GM19023 (cell line): Measurements from ENCODE around the gene SH2D2A.

Experiments used
- ATAC-seq: cut with Tn5 transposase; IDR thresholded peaks from one replicate; pipeline ENCODE4 v1.9.1; 2021; ENCODE audit warnings: mild to moderate bottlenecking, moderate library complexity; ENCODE audit not compliant: unreplicated experiment

SH2D2A gene

DNA sequence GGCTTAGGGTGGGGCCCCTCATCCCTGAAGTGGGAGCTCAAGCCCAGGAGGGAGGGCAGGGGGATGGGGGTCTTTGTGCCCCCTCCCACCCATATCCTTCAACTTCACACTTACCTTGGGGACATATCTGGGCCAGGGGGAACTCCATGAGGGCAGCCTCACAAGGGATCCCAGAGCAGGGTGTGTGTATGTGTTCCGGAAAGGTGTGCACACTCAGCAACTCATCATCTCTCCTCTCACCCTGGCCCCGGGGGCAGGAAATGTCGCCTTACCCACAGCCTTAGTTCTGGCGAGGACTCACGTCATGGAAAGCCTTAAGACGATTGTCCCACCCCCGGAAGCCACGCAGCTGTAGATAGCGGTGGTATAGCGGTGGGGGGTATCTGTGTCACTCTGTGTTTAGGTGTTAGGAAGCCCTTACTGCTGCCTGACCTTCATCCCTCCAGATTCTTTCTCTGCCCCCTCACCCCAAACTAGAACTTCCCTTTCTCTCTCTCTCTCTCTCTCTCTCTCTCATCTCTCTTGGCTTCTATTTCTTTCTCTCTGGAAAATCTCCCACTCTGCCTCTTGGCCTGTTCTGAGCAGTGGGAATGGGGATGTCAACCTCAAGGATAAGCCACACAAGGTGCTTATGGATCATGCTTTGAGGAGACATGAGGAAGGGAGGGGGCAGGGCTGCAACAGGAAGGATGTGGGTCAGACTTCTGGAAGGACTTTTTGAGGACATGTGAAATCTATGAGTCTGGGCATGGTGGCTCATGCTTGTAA, at the start of gene SH2D2A:
Gene SH2D2A (minus strand): TSS at position 288 of the 768 bp plus-strand sequence. CDS start 140 bp downstream, at position 148.
- no peak for ATAC-seq

DNA sequence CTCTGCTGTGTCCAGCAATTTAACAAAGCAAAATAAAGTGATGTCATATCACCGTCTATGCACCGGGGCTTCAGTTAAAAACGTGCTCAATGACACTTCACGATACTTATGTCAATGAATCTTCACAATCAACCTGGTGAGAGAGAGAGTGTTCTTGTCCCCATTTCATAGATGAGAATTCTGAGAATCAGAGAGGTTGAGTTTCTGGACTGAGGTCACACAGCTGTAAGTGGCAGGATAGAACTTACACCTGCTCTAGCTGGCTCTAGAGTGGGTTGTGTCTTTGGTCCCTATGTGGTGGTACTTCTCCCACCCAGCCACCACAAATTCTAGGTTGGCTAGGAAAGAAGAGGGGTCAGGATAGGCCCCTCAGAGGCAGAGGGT, 49.2 kb upstream of the SH2D2A start:
- no peak for ATAC-seq

DNA sequence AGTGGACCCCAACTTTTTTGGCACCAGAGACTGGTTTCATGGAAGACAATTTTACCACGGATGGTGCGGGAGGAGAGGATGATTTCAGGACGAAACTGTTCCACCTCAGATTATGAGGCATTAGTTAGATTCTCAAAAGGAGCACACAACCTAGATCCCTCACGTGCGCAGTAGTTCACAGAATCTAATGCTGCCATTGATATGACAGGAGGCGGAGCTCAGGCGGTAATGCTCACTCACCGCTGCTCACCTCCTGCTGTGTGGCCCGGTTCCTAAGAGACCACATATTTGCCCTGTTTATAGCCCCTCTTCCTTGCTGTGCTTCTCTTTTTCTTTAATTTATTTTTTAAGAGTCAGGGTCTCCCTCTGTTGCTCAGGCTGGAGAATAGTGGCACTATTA, 48.6 kb upstream of the SH2D2A start:
- ATAC-seq, result no peak

DNA sequence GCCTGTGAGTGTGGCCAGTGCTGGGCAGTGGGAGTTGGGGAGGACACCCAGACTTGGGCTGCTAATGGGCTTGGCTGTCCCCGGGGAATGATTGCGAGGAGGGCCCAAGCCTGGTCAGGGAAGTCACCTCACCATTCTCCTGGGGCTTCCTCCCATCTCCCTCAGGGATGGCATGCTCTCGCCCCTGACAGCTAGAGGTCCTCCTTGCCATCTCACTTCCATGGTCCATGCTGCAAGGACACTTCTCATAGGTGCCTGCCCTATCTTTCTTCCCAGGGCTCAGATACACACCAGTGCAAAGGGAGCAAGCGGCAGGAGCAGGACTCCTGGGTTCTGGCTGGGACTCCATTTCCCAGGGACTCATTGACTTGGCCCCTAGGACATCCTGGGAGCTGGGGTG, 48.1 kb upstream of the SH2D2A start:
- ATAC-seq, result no peak

DNA sequence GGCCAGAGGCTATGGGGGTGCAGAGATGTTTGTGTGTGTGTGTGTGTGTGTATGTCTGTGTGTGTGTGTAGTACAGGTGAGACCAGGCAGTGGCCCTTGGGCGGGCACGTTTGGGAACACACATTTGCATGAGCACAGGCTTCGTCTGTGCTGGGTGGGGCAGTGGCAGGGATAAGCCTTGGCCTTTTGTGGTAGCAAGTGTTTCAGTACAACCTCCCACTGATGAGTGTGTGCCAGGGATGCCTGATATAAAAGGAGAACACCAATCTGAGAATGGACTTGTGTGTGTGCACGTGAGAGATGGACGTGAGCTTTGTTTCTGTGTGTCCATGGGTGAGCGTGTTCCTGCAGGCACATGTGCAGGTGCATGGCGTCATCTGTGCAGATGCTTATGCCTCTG, 47.0 kb upstream of the SH2D2A start:
- no peak for ATAC-seq

DNA sequence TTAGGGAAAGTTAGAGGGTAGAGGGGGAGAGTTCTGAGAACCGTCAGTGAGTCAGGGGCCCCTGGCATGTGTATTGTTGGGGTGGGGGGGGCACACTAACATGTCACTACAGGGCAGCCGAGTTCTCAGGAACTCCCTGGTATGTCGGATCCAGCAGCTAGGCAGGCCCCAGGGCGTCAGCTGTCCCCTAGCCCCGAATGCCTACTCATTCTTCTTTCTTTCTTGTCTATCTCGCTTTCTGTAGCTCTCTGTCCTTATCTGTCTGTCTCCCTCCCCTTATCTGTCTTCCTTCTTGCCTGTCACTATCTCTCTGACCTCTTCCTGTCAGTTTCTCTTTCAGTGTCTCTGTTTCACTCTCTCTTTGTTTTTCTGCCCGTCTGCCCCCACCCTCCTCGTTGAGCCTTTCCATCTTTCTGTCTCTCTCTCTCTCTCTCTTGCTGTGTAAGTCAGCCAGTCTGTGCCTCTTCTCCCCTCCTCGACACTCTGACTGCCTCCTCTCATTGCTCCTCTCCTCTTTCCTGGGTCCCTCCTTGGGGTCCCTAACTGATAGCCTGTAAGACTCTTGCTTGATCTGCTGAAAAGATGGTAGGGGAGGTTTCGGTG, 46.5 kb upstream of the SH2D2A start:
- ATAC-seq, result no peak

DNA sequence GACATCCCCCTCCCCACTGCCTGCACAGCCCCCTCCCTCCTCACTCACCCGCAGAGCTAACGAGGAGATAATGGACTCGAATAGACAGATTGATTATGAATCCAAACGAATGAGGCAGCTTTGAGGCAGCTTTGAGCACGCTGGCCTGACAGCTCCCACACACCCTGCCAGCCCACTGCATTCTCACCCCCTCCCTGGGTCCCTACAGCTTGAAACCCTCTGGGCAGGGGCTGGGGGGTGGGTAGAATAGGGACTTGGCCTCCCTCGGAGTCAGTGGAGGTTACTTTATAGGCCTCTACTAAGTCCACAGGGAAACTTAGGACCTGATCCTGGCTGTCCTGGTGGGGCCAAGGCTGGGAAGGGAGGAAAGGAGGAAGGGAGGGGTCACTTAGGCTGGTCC, 45.9 kb upstream of the SH2D2A start:
- ATAC-seq, result no peak

DNA sequence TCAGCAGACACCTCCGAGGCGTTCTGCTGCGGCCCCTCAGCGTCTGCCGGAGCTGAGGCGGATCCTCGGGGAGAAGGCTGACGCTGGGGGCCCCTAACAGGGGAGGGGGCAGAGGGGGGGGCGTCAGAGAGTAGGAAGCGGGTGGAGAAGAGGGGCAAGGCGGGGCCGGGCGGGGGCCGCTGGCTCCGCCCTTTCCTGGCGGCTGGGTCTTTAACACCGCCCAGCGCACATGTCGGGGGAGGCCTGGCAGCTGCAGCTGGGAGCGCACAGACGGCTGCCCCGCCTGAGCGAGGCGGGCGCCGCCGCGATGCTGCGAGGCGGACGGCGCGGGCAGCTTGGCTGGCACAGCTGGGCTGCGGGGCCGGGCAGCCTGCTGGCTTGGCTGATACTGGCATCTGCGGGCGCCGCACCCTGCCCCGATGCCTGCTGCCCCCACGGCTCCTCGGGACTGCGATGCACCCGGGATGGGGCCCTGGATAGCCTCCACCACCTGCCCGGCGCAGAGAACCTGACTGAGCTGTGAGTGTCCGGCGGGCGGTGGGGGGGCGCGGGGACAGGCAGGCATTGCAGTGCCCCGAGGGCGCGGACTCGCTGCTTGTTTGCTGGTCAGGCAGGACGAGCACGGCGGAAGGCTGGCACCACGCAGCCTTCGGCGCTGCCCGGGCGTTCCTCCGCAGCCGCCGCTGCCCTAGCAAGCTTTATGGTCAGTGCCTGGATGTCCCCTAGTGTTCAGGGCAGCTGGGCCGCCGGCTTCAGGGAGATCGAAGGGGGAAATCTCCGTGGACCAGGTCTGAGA, 44.2 kb upstream of the SH2D2A start, which contains the start of gene NTRK1:
Gene NTRK1 (plus strand): TSS at position 238 of the 796 bp plus-strand sequence. CDS start 70 bp downstream, at position 308.
- ATAC-seq, result no peak

DNA sequence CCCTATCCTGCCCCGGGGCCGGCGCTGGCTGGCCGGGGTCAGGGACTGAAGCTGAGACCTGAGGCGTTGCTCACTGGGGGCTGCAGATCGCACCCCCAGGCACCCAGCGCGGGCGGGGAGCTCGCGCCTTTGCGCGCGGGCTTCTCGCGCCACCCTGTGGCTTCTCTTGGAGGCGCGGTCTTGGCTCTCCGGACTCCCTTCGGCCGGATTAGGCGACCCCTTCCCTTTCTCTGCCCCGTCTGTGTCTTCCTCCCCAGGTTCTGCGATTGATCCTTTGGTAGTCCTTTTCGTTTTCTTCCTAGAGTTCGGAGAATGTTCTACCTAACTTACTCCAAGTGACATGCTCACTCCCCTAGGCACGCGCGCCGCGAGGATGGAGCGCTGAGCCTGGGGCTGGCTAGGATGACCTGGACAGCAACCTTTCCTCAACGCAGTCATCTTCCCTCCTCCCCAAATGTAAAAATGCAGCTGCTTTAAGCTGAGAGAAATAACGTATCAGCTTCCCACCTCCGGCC, 43.5 kb upstream of the SH2D2A start:
- ATAC-seq, result no peak

DNA sequence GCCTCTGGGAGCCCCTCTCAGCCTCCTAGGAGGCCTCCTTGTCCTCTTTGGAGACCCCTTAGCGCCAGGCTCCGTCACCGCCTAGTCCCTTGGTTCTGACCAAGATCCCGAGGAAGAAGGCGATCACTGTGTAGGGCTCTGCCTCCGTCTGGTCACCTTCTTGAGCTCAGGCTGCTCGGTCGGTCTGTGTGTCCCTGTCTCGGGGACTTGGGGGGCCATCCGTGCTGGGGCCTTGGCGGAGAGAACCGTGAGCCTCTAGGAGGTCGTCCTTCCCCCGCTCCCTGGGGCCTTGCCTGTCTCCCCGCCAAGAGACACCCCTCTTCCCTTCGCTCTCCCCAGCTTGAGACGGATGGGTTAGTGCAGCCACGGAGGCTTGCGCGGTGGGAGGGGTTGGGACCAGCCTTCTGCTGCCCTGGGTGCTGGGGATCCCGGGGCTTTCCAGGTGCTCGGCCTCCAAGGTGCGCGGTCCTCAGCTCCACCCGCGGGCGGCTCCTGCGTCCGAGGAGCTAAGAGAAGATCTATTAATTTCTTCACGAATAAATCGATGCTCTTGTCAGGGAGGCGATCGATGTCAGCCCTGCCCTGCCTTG, 43.0 kb upstream of the SH2D2A start:
- ATAC-seq, result no peak

DNA sequence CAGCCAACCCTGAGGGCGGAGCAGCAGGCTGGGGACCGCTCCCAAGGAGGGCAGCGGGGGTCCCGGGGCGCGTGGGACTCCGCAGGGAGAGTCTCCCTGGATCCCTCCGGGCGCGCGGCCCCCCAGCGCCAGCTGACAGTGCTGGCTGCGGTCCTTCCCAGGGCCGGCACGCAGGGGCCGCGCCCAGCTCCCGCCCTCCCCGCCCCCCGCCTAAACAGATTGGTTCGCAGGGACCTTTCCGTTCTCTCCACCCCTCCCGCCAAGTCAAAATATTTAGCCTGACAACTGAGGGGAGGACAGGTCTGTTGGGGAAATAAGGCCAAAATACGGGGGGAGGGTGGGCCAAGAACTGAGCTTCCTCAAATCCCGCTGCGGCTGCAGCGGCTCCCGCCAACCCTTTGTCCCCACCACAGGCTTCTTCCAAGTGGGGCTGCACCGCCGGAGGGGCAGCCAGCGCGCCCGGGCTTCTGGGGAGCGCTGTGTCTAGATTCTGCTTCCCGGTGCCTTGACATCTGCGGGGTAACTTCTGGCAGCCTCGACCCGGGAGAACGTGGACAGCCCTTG, 42.4 kb upstream of the SH2D2A start, which contains the start of gene INSRR:
Gene INSRR (minus strand): TSS at position 159 of the 564 bp plus-strand sequence. CDS start 496 bp downstream, outside the sequence.
- no peak for ATAC-seq

DNA sequence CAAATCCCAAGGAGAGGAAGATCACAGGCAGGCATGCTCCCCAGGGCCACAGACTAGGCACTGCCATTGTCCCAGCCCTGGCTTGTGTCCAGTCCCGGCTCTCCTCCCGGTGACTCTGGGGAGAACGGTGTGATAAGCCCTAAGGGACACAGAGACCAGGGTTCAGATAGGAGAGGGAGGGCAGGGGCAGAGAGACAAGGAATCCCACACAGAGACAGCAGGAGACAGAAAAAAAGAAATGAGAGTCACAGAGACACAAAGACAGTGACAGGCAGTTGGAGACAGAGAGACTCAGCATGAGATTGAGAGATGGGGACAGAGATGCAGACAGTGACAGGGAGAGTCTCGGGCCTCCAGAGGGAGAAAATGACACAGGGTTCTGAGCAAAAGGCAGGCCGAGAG, 41.9 kb upstream of the SH2D2A start:
- no peak for ATAC-seq

DNA sequence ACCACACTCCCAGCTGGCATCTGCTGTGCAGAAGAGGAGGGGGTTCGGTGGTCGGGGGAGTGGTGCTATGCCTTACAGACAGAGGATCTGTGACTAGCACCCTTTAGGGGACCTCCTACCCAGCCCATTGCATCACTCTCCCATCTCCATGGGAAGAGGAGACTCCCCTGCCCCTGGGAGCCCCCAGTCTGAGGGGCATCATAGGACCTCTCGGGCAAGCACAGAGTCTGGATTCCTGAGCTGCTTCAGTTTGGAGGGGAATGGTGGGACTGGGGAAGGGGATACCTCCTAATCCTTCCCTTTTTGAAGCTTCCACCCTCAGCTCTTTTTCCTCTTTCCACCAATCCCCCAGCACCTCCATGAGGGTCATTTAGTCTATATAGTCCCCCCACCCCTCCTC, 40.9 kb upstream of the SH2D2A start:
- ATAC-seq, result no peak

DNA sequence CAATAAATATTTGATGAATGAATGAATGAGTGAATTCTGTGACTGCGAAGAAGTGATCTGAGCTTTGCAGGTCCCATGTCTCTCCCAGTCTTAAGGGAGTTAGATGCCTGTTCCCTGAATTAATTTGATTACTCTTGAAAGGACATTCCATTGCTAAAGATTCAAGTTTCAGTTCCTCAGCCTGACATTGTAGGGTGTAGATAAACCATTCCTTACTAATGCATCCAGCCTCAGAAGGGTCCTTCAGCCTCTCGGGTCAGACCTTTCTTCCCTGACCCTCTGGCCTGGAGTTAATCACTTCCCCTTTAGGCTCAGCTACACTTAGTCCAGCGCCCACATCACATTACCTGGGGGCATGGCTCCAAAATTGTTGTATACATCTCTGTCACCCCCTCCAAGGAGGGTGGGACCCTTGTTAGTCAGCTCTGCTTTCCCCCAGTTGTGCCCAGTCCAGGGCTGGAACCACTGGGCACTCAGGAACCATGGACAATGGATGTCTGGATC, 39.7 kb upstream of the SH2D2A start:
- no peak for ATAC-seq

DNA sequence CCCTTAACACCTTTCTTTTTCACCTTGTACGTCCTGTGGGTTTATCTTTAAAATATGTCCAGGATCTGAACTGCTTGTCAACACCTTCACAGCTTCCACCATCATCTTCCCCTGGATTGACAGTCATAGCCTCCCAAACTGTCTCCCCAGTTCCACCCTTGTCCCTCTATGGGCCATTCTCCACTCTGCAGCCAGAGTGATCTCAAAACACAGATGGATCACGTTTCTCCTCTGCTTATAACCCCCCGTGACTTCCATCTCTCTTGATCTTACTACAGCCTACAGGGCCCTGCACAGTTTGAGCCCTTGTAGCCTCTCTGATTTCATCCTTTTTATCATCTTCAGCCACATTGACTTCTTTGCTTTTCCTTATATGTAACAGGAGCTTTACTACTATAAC, 38.0 kb upstream of the SH2D2A start:
- ATAC-seq, result no peak

DNA sequence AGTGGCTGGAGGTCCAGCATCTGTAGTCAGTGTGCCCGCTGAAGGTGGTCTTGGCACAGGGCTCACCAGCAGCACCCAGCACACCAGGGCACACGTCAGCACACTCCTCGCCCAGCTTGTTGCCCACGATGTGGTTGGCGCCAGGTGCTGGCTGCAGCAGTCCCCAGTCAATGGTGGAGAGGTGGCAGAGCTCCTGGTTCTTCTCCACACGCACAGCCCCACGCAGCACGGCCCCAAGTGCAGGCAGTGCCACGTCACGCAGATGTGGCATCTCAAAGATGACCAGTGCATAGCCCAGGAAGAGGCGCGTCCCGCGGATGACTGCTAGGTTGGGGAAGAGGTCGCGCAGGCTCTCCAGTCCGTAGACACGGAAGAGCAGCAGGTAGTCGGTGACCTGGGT, 37.1 kb upstream of the SH2D2A start:
- ATAC-seq, result no peak

DNA sequence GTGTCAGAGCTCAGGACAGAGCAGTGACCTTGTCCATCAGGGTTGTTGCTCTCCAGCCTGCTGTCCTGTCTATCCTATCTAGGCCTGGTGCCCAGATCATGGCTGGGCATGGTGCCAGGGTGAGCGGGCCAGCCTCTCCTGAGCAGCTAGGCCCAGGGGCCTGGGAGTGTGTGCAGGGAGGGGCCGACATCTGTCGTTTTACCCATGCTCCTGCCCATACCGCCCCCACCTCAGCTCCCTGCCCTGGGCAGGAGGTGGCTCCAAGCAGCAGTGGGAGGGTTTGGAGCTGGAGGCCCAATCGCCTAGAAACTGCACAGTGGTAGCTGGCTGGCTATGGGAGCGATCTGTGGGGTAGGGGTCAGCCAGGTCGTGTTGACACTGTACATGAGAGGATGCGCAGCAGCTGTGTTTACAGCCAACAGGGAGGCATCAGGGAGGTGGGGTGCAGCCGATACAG, 35.8 kb upstream of the SH2D2A start:
- no peak for ATAC-seq

DNA sequence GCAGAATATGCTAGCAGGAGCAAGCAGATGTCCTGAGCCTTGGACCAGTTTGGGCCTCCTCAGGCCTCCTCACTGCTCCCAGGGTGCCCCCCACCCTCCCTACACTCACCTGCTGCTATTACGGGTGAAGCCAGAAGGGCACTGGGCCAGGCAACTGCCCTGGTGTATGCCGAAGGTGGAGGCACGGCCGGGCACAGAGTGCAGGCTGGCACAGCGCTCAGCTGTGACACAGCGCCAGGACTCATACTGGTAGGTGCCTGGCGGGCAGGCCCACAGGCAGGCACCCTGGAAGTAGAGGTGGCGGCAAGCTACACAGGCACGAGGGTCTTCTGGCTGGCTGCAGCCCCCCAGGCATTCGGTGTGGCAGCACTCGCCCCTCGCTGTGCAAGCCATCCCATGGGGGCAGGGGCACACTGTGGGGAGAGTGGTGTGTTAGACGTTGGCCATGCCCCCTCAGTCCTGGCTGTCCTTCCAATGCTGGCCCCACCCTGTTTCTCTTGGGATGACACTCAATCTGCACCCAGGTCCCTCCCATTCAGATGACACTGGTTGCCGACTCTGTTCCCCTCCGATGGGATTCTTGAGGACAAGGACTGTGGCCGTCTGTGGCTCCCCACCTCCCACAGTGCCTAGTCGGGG, 35.2 kb upstream of the SH2D2A start:
- ATAC-seq, result no peak

DNA sequence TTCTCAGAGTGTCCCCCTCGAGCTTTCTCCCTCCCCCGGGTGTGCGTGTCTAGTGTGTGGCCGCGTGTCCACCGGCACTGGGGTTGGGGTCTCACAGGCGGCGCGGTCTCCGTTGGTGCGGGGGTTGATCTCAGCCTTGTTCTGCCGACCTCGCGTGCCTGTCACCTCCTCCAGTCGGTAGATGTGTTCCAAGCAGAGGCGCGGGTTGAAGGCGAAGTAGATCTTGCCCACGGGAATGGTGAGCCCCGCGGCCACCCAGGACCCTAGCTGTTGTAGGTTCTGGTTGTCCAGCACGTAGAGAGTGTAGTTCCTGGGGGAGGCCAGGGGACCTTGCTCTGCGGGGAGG, 32.5 kb upstream of the SH2D2A start:
- no peak for ATAC-seq
